Measurements from ENCODE around the gene CYSTM1.

CYSTM1 gene, protein sequence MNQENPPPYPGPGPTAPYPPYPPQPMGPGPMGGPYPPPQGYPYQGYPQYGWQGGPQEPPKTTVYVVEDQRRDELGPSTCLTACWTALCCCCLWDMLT

GRCh38 chr5:140174465-140175366, at the start of gene CYSTM1:
TSS of gene CYSTM1 (plus strand) at chr5:140175188. CDS start at chr5:140194466, 19,278 bp downstream.
- peak; percentile 39 to 97 (median 90) for DNase-seq

DNA sequence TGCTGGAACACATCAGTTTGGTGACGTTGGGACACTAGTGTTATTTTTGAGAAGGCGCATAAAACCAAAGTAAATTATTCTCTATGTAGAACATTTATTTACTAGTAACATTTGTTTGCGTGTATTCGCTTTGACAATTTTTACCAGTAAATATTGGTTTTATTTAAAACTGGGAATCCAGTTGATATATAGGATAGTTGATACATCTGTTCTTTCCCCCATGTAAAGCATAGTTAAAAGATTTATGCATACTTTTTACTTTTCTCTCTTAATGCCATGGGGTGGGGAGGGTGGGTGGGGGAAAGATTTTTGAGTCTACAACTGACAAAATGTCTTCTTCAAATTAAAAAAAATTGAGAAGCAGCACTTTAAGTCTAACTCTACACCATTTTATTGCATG, 49.4 kb upstream of the CYSTM1 start, which contains the start of gene IGIP:
TSS of gene IGIP (plus strand) at position 301 of the 400 bp plus-strand sequence. CDS start 2,540 bp downstream, outside the sequence.
- no peak for DNase-seq

DNA sequence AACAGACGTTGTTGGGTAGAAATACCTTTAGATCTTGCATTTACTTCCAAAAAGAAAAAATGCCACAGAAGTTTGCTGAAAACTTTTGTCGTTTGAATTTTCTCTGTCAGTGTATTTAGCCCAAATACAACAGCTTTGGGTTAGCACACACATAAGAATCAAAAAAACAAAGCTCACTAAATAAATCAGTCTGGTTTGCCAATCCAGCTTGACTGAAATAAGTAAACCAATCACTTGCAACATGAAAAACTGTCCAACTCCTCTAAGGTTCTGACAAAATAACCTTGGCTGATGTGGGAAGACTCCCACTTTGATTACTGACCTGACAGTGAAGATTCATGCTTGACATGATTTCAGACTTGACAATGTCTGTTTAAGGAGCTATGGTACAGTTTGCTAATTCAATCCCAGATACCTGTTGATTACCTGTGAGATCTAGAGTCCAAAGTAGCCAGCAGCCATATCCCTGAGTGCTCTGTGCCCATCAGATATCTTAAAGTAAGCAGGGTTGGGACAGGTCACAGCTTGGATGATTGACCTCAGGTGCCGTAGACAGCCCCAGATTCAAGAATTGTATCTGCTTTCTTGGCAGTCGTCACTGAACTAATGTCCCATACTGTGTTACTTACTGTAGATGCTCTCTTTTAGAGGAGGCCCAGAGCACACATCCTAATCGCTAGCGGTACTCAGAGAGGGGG, 48.5 kb upstream of the CYSTM1 start:
- DNase-seq, result no peak

GRCh38 chr5:140128376-140128775, 46.6 kb upstream of the CYSTM1 start:
- no peak for DNase-seq

DNA sequence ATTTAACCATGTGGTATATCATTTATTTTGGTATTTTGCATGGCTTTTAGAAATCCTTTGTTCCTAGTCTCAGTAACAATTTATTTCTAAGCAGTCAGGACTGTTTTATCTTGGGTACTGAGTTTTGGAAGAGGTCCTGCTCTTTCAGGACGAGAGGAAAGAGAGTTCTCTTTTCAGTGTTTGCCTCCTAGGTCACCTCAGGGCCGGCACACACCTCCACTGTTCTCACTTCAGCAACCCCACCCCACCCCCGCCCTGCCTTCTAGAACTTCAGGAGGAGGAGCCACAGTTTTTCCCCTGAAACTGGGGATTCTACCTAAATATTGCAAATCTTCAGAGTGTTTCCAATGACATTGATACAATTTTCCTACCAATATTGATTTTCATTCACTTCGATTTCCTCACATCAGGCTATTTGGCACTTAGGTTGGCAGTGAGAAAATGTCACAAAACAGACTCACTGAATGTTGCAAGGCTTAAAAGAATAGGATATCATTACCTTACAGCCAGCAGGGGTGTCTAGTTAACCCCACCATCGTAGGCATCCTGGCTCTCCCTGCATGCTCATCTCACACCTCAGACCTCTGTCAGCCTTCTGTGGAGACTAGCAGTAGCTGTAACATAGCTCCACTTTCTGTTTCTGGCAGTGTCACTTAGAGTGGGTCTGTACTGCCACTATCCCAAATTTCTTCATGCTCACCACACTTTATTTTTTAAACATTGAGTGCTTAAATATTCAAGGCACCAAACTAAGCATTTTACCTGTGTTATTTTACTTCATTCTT, 43.8 kb upstream of the CYSTM1 start:
- no peak for DNase-seq

GRCh38 chr5:140131967-140132409, 43.0 kb upstream of the CYSTM1 start:
- DNase-seq, result no peak

DNA sequence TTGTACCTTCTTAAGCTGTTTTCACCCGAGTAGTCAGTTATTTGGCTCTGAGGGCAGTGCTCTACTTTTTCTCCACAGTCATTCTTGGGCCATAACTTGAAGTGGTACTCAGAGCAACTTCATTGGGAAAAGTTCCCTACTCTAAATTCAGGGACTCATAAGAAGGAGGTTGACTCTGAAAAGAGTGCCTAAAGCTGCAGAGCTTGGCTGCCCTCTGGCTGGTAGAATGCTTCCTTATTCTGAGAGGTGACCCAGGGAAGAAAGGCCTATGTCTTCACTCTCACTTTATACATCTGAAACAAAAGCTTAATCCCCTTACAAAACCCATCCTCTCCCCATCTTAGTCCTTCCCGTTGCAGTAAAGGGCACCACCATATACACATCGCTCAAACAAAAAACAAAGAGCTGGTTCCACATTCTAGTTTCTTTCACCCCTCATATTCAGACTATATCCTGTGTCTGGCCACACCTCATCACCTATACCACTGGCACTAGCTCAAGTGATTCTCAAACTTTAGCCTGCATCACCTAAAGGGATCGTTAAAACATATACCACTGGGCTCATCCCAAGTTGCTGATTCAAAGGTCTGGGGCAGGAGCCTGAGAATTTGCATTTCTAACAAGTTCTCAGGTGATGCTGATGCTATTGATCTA, 41.3 kb upstream of the CYSTM1 start:
- no peak for DNase-seq

DNA sequence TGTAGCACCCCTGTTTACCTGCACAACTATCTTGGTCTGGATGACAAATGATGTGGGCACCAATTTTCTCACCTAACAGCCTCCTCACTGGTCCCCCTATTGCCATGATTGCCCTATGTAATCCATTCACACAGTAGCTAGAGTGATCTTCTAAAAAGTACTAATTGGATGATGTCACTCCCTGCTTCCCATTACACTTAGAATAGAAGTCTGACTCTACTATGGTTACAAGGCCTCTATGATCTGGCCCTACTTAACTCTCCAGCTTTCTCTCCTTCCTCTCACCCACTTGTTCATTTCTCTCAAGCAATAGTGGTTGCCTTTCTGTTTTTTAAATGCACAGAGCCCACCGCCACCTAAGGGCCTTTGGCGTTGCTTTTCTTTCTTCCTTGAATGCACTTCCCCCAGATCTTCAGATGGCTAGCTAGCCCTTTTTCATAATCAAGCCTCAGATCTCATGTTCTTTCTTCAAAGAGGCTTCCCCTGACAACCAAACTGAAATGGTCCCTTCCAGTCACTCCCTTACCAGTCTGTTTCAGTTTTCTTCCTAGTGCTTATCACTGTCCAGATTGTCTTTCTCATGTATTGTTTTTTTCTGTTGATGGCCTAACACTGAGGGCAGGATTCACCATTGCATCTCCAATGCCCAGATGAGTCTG, 40.6 kb upstream of the CYSTM1 start:
- DNase-seq, result no peak

DNA sequence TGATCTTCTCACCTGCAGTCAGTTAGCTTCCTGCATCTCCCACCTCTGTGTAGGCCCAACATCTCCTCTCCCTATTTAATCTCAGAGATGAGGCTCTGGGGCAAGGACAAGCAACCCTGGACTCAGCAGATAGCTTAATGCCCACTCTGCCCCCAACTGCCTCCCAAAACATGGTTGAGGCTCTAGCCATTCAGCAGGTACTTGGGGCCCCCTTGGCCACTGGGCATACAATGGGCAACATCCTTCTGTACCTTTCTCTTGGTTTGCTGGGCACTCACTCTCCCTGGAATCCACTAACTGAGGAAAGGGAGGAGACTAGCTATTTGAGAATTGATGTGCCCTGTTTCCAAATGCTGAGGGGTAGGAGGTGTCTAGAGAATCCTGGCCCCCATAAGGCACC, 39.9 kb upstream of the CYSTM1 start:
- no peak for DNase-seq

GRCh38 chr5:140136624-140137023, 38.4 kb upstream of the CYSTM1 start:
- no peak for DNase-seq

DNA sequence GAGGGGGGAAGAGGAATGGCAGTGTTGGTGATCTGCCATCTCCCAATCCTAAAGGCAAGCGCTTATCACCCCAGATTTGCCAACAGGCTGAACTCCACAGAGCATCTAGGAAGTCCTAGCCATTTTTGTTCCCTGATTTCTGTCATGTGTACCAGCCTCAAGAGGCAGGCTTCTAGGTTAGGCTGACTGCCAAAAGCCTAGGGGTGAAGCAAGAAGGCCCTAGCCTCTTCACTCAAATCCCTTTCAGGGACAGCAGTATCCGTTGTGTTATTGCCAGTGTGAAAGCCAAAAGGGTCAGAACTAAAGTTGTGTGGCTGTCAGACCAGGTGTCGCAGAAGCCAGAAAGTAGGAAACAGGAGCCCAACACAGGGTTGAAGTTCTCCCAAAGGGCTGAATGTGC, 34.6 kb upstream of the CYSTM1 start:
- DNase-seq, result no peak

GRCh38 chr5:140141241-140141640, 33.7 kb upstream of the CYSTM1 start:
- no peak for DNase-seq

DNA sequence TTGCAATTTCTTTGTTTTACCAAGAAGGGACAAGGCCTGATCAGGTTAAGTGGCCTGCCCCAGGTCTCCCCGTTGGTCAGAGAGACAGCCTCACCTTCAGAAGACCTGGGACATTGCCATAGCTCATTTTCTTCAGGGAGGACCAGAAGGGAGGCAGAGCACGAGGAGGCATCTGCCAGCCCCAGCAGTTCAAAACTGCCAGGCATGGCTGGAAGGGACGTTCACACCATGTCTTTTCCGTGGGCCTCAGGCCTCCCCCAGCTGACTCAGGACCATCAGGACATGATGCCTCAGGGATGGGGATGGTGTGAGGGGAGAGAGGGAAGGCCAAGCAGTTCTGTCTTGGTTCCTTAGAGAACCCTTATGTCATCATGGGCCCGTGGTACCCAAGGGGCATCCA, 32.7 kb upstream of the CYSTM1 start:
- no peak for DNase-seq

DNA sequence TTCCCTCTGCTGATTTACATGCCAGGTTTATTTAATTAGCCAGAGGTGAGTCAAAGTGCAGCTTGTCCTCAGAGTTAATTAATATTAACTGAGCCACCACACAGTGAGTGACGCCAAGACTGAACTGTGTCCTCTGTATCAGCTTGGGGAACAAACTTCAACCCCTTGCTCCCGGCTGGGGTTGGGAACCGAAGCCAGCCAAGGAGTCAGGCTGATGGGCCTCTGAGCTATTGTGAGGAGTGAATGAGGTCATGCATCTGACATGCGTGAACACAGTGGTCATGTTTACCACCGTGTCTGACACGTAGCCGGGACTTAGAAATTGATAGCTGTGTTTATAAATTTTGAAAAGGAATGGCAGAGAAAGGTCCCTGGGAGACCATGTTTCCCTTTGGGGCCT, 32.1 kb upstream of the CYSTM1 start:
- DNase-seq, result no peak

GRCh38 chr5:140143521-140144258, 31.3 kb upstream of the CYSTM1 start:
- DNase-seq, result no peak

GRCh38 chr5:140145256-140145655, 29.7 kb upstream of the CYSTM1 start:
- DNase-seq, result no peak

DNA sequence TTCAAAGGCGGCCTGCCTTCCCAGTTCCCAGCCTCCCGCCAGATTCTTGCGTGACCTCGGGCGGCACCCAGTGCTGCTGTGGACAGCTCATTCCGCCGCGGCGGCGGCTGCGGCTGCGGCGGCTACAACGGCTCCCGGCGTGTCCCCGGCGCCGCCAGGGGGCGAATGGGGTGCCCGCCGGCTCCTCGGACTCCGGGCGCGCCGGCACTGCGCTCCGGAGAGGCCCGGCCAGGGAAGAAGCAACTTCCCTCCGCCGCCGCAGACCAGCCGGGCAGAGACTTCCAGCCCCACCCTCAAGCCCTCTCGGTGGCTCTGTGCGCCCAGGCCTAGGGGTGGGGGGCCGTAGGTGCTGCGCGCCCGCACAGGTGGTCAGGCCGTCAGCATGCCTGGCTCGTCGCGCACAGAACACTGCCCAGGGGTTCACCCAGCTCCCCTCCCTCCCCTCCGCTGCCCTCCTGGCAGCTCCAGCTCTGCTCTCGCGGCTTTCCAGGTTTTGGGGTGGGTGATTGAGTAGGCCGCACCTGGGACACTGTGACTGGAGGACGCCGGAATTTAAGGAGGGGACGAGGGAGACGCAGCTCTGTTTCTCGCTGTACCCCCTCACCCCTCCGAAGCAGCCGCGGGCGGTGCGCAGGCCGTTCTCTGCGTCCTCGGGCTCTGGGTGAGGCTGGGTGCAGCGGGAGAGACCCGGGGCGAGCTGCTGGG, 29.0 kb upstream of the CYSTM1 start:
- DNase-seq, result peak in 38 of 58 donors; percentile 14 to 66 (median 32)

GRCh38 chr5:140146523-140146842, 28.5 kb upstream of the CYSTM1 start:
- no peak for DNase-seq

DNA sequence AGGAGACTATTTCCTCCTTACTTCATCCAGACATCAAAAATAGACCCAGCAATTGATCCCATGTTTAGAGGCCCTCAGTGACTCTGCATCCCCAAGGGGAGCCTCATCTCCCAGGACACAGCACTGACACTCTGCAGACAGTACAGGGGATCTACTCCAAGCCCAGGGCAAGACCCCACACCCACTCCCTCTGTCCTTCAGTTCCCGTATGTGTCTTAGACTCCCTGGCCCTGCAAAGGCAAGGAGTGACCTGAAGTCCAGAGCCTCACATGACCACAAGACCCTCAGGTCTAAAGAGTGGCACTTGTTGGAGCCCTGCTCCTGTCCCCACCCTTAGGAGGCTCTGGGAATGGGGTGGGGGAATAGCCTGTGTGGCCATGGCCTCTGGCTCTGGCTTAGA, 27.5 kb upstream of the CYSTM1 start:
- DNase-seq, result no peak
